HG03039 (cell line): ENCODE results near the gene FANCD2.
"Not testable (repeated sequence)": the region's sequence is repeated elsewhere in the genome, so short reads cannot be mapped to it uniquely, and the experiment has no call there.

Experiments
- ATAC-seq: cut with Tn5 transposase; IDR thresholded peaks from one replicate; pipeline ENCODE4 v1.9.1; 2021; ENCODE audit warnings: mild to moderate bottlenecking, moderate library complexity; ENCODE audit not compliant: unreplicated experiment

Gene FANCD2

GRCh38 chr3:10012106-10012505 lies 14.1 kb upstream of the FANCD2 start:
- ATAC-seq: no peak

GRCh38 chr3:10015461-10015904 lies 10.8 kb upstream of the FANCD2 start:
- no peak for ATAC-seq

- no peak for ATAC-seq
Measured at GRCh38 chr3:10017636-10018292, 8.5 kb upstream of the FANCD2 start.

GRCh38 chr3:10018806-10019205 lies 7.4 kb upstream of the FANCD2 start:
- not testable (repeated sequence) for ATAC-seq

GRCh38 chr3:10019326-10019725 lies 6.9 kb upstream of the FANCD2 start:
- no peak for ATAC-seq

GRCh38 chr3:10021856-10022775 lies 4.1 kb upstream of the FANCD2 start:
- no peak for ATAC-seq

GRCh38 chr3:10023587-10024310 lies 2.5 kb upstream of the FANCD2 start:
- ATAC-seq: no peak

- ATAC-seq: no peak
Measured at GRCh38 chr3:10025205-10026083, 793 bp upstream of the FANCD2 start.

- no peak for ATAC-seq
Measured at GRCh38 chr3:10041034-10041433, 14.8 kb downstream of the FANCD2 start.

- no peak for ATAC-seq
Measured at GRCh38 chr3:10047876-10048275, 21.6 kb downstream of the FANCD2 start.

GRCh38 chr3:10053054-10053453 lies 26.8 kb downstream of the FANCD2 start:
- ATAC-seq: not testable (repeated sequence)

GRCh38 chr3:10055097-10055496 lies 28.9 kb downstream of the FANCD2 start:
- ATAC-seq: no peak

- ATAC-seq: not testable (repeated sequence)
Measured at GRCh38 chr3:10070077-10070476, 43.8 kb downstream of the FANCD2 start.

GRCh38 chr3:10074666-10075065 lies 48.4 kb downstream of the FANCD2 start:
- no peak for ATAC-seq

GRCh38 chr3:10081871-10082270 lies 55.6 kb downstream of the FANCD2 start:
- ATAC-seq: no peak

GRCh38 chr3:10085738-10086137 lies 59.5 kb downstream of the FANCD2 start:
- no peak for ATAC-seq

- ATAC-seq: no peak
Measured at GRCh38 chr3:10088256-10088655, 62.0 kb downstream of the FANCD2 start.

GRCh38 chr3:10090179-10090578 lies 63.9 kb downstream of the FANCD2 start:
- ATAC-seq: no peak

- ATAC-seq: not testable (repeated sequence)
Measured at GRCh38 chr3:10090774-10091173, 64.5 kb downstream of the FANCD2 start.

- not testable (repeated sequence) for ATAC-seq
Measured at GRCh38 chr3:10091387-10091786, 65.2 kb downstream of the FANCD2 start.
